ENCODE results near the gene NOXRED1. TPM values are rescaled to one million over a fixed set of nuclear protein-coding genes. Genes with fewer than 3 reads are reported as not detected.

Gene NOXRED1
- total RNA-seq (2014; rRNA removed; shearing (Covaris generic)), result not detected in 2 replicates

GRCh38 chr14:77423423-77423822 lies at the start of gene NOXRED1:
Gene NOXRED1 (minus strand): TSS chr14:77423523. CDS start chr14:77422889, 634 bp downstream.

GRCh38 chr14:77457522-77458248 lies 34.4 kb upstream of the NOXRED1 start, which contains the start of the genes AHSA1 and VIPAS39:
Gene AHSA1 (plus strand): TSS chr14:77458093. CDS start chr14:77458190, 97 bp downstream.
Gene VIPAS39 (minus strand): TSS chr14:77457601. CDS start chr14:77454102, 3,499 bp downstream.

GRCh38 chr14:77376771-77377501 lies 46.4 kb downstream of the NOXRED1 start, which contains the start of the genes SAMD15 and TMED8:
Gene SAMD15 (plus strand): TSS chr14:77377379. CDS start chr14:77377419, 40 bp downstream.
Gene TMED8 (minus strand): TSS chr14:77377094. CDS start chr14:77377053, 41 bp downstream.

Small RNA genes lying within 50 kb of the gene (small RNA-seq; reads per million reads assigned to genes)
- not detected for gene RF00404

Other genes starting within 250 kb of the NOXRED1 start
- 0.21 and 0.30 TPM in 2 replicates for gene TMEM63C, start 241.7 kb downstream of the NOXRED1 start, total RNA-seq (2014; rRNA removed; shearing (Covaris generic))
- gene NGB, start 152.3 kb downstream of the NOXRED1 start, total RNA-seq (2014; rRNA removed; shearing (Covaris generic)), result not detected in 2 replicates
- 14.0 and 24.4 TPM in 2 replicates for gene POMT2, start 102.6 kb downstream of the NOXRED1 start, total RNA-seq (2014; rRNA removed; shearing (Covaris generic))
- gene GSTZ1, start 102.5 kb downstream of the NOXRED1 start, total RNA-seq (2014; rRNA removed; shearing (Covaris generic)), result 25.4 and 31.5 TPM in 2 replicates
- 7.8 and 10.0 TPM in 2 replicates for gene TMED8, start 46.4 kb downstream of the NOXRED1 start, total RNA-seq (2014; rRNA removed; shearing (Covaris generic))
- 2.6 and 5.8 TPM in 2 replicates for gene SAMD15, start 46.1 kb downstream of the NOXRED1 start, total RNA-seq (2014; rRNA removed; shearing (Covaris generic))
- gene VIPAS39, start 34.1 kb upstream of the NOXRED1 start, total RNA-seq (2014; rRNA removed; shearing (Covaris generic)), result 11.8 and 16.1 TPM in 2 replicates
- gene AHSA1, start 34.6 kb upstream of the NOXRED1 start, total RNA-seq (2014; rRNA removed; shearing (Covaris generic)), result 163 and 169 TPM in 2 replicates
- not detected in 2 replicates for gene ISM2, start 75.3 kb upstream of the NOXRED1 start, total RNA-seq (2014; rRNA removed; shearing (Covaris generic))
- 15.7 and 17.9 TPM in 2 replicates for gene SPTLC2, start 193.1 kb upstream of the NOXRED1 start, total RNA-seq (2014; rRNA removed; shearing (Covaris generic))